ENCODE data around the gene GIMAP4. TPM values are rescaled to one million over a fixed set of nuclear protein-coding genes. Genes with fewer than 3 reads are reported as not detected.

GIMAP4 gene
- total RNA-seq, 1 donor from 2014 or later, result 25.6 TPM

- H3K9ac ChIP-seq (ENCODE audit: low read depth in 1 of 3, low read length in 3 of 3), result no peak overlapping the region
- no peak overlapping the region for H3K27ac ChIP-seq (ENCODE audit: low read depth, low read length)
- H3K36me3 ChIP-seq (ENCODE audit: control insufficient read depth in 3 of 3, insufficient read depth in 3 of 3, low read length in 3 of 3), result no peaks in the 10 kb centered on the region
- H3K4me1 ChIP-seq (ENCODE audit: control insufficient read depth in 3 of 3, insufficient read depth in 3 of 3, low read length in 3 of 3), result no peaks in the 10 kb centered on the region
- H3K9me3 ChIP-seq (ENCODE audit: control insufficient read depth in 3 of 3, low read length in 3 of 3), result peaks cover 0 to 6% (median 2%) of the 10 kb centered on the region in 3 donors
- H3K4me3 ChIP-seq (ENCODE audit: low read length in 3 of 3), result no peak overlapping the region
- H3K27me3 ChIP-seq (ENCODE audit: control insufficient read depth in 3 of 3, insufficient read depth in 3 of 3, low read length in 3 of 3), result no peaks in the 10 kb centered on the region
These were observed 4.3 kb upstream of the GIMAP4 start for GRCh38 chr7:150562919-150563318.

- H3K36me3 ChIP-seq (ENCODE audit: control insufficient read depth in 3 of 3, insufficient read depth in 3 of 3, low read length in 3 of 3), result no peaks in the 10 kb centered on the region
- no peaks in the 10 kb centered on the region for H3K4me1 ChIP-seq (ENCODE audit: control insufficient read depth in 3 of 3, insufficient read depth in 3 of 3, low read length in 3 of 3)
- no peak overlapping the region for H3K4me3 ChIP-seq (ENCODE audit: low read length in 3 of 3)
- no peak overlapping the region for H3K27ac ChIP-seq (ENCODE audit: low read depth, low read length)
- peaks cover 0 to 6% (median 2%) of the 10 kb centered on the region in 3 donors for H3K9me3 ChIP-seq (ENCODE audit: control insufficient read depth in 3 of 3, low read length in 3 of 3)
- H3K9ac ChIP-seq (ENCODE audit: low read depth in 1 of 3, low read length in 3 of 3), result no peak overlapping the region
- no peaks in the 10 kb centered on the region for H3K27me3 ChIP-seq (ENCODE audit: control insufficient read depth in 3 of 3, insufficient read depth in 3 of 3, low read length in 3 of 3)
These were observed 3.2 kb upstream of the GIMAP4 start for GRCh38 chr7:150564006-150564405.

- Histone ChIP-seq H3K27ac (ENCODE audit: low read depth, low read length) (no peak overlapping the region), H3K27me3 (ENCODE audit: control insufficient read depth in 3 of 3, insufficient read depth in 3 of 3, low read length in 3 of 3) (no peaks in the 10 kb centered on the region)
These were observed 2.6 kb upstream of the GIMAP4 start for GRCh38 chr7:150564566-150564965.

GRCh38 chr7:150565239-150565638, 2.0 kb upstream of the GIMAP4 start:
- H3K9me3 ChIP-seq (ENCODE audit: control insufficient read depth in 3 of 3, low read length in 3 of 3), result peaks cover 0 to 6% (median 2%) of the 10 kb centered on the region in 3 donors
- H3K4me1 ChIP-seq (ENCODE audit: control insufficient read depth in 3 of 3, insufficient read depth in 3 of 3, low read length in 3 of 3), result peaks cover 0 to 3% (median under 1%) of the 10 kb centered on the region in 3 donors
- no peak overlapping the region for H3K27ac ChIP-seq (ENCODE audit: low read depth, low read length)
- no peak overlapping the region for H3K4me3 ChIP-seq (ENCODE audit: low read length in 3 of 3)
- no peaks in the 10 kb centered on the region for H3K36me3 ChIP-seq (ENCODE audit: control insufficient read depth in 3 of 3, insufficient read depth in 3 of 3, low read length in 3 of 3)
- no peak overlapping the region for H3K9ac ChIP-seq (ENCODE audit: low read depth in 1 of 3, low read length in 3 of 3)
- H3K27me3 ChIP-seq (ENCODE audit: control insufficient read depth in 3 of 3, insufficient read depth in 3 of 3, low read length in 3 of 3), result no peaks in the 10 kb centered on the region

More at GRCh38 chr7:150564566-150564965, 2.6 kb upstream of the GIMAP4 start:
- Histone ChIP-seq H3K4me3 (ENCODE audit: low read length in 3 of 3) (no peak overlapping the region), H3K9ac (ENCODE audit: low read depth in 1 of 3, low read length in 3 of 3) (no peak overlapping the region), H3K36me3 (ENCODE audit: control insufficient read depth in 3 of 3, insufficient read depth in 3 of 3, low read length in 3 of 3) (no peaks in the 10 kb centered on the region), H3K4me1 (ENCODE audit: control insufficient read depth in 3 of 3, insufficient read depth in 3 of 3, low read length in 3 of 3) (no peaks in the 10 kb centered on the region), H3K9me3 (ENCODE audit: control insufficient read depth in 3 of 3, low read length in 3 of 3) (peaks cover 0 to 6% (median 2%) of the 10 kb centered on the region in 3 donors)

GRCh38 chr7:150566123-150566522, 1.1 kb upstream of the GIMAP4 start:
- Histone ChIP-seq H3K9me3 (ENCODE audit: control insufficient read depth in 3 of 3, low read length in 3 of 3) (peaks cover 0 to 4% (median 0%) of the 10 kb centered on the region in 3 donors), H3K36me3 (ENCODE audit: control insufficient read depth in 3 of 3, insufficient read depth in 3 of 3, low read length in 3 of 3) (peaks cover 0 to 2% (median 0%) of the 10 kb centered on the region in 3 donors), H3K27me3 (ENCODE audit: control insufficient read depth in 3 of 3, insufficient read depth in 3 of 3, low read length in 3 of 3) (no peaks in the 10 kb centered on the region), H3K27ac (ENCODE audit: low read depth, low read length) (no peak overlapping the region), H3K9ac (ENCODE audit: low read depth in 1 of 3, low read length in 3 of 3) (no peak overlapping the region), H3K4me1 (ENCODE audit: control insufficient read depth in 3 of 3, insufficient read depth in 3 of 3, low read length in 3 of 3) (peaks cover 0 to 7% (median 4%) of the 10 kb centered on the region in 3 donors), H3K4me3 (ENCODE audit: low read length in 3 of 3) (no peak overlapping the region)

- H3K36me3 ChIP-seq (ENCODE audit: control insufficient read depth in 3 of 3, insufficient read depth in 3 of 3, low read length in 3 of 3), result peaks cover 0 to 2% (median 0%) of the 10 kb centered on the region in 3 donors
- H3K27ac ChIP-seq (ENCODE audit: low read depth, low read length), result no peak overlapping the region
- no peaks in the 10 kb centered on the region for H3K27me3 ChIP-seq (ENCODE audit: control insufficient read depth in 3 of 3, insufficient read depth in 3 of 3, low read length in 3 of 3)
- H3K4me3 ChIP-seq (ENCODE audit: low read length in 3 of 3), result peak overlapping the region in 1 of 3 donors; percentile 73
- no peak overlapping the region for H3K9ac ChIP-seq (ENCODE audit: low read depth in 1 of 3, low read length in 3 of 3)
- H3K9me3 ChIP-seq (ENCODE audit: control insufficient read depth in 3 of 3, low read length in 3 of 3), result peaks cover 0 to 4% (median 0%) of the 10 kb centered on the region in 3 donors
- H3K4me1 ChIP-seq (ENCODE audit: control insufficient read depth in 3 of 3, insufficient read depth in 3 of 3, low read length in 3 of 3), result peaks cover 0 to 7% (median 4%) of the 10 kb centered on the region in 3 donors
These were observed 618 bp upstream of the GIMAP4 start for GRCh38 chr7:150566572-150566971.

GRCh38 chr7:150567871-150568301, 696 bp downstream of the GIMAP4 start:
- peaks cover 0 to 6% (median 5%) of the 10 kb centered on the region in 3 donors for H3K36me3 ChIP-seq (ENCODE audit: control insufficient read depth in 3 of 3, insufficient read depth in 3 of 3, low read length in 3 of 3)
- H3K27ac ChIP-seq (ENCODE audit: low read depth, low read length), result peak overlapping the region; percentile 83
- H3K9ac ChIP-seq (ENCODE audit: low read depth in 1 of 3, low read length in 3 of 3), result peak overlapping the region; percentile 48 to 77 (median 63)
- H3K27me3 ChIP-seq (ENCODE audit: control insufficient read depth in 3 of 3, insufficient read depth in 3 of 3, low read length in 3 of 3), result no peaks in the 10 kb centered on the region
- peak overlapping the region; percentile 57 to 73 (median 60) for H3K4me3 ChIP-seq (ENCODE audit: low read length in 3 of 3)
- peaks cover 0 to 7% (median 4%) of the 10 kb centered on the region in 3 donors for H3K4me1 ChIP-seq (ENCODE audit: control insufficient read depth in 3 of 3, insufficient read depth in 3 of 3, low read length in 3 of 3)
- H3K9me3 ChIP-seq (ENCODE audit: control insufficient read depth in 3 of 3, low read length in 3 of 3), result peaks cover 0 to 4% (median 0%) of the 10 kb centered on the region in 3 donors

- H3K27ac ChIP-seq (ENCODE audit: low read depth, low read length), result peak overlapping the region; percentile 83
- peak overlapping the region in 1 of 3 donors; percentile 48 for H3K9ac ChIP-seq (ENCODE audit: low read depth in 1 of 3, low read length in 3 of 3)
- H3K4me3 ChIP-seq (ENCODE audit: low read length in 3 of 3), result peak overlapping the region; percentile 31 to 73 (median 60)
- peaks cover 0 to 6% (median 5%) of the 10 kb centered on the region in 3 donors for H3K36me3 ChIP-seq (ENCODE audit: control insufficient read depth in 3 of 3, insufficient read depth in 3 of 3, low read length in 3 of 3)
- peaks cover 0 to 4% (median 0%) of the 10 kb centered on the region in 3 donors for H3K9me3 ChIP-seq (ENCODE audit: control insufficient read depth in 3 of 3, low read length in 3 of 3)
- H3K4me1 ChIP-seq (ENCODE audit: control insufficient read depth in 3 of 3, insufficient read depth in 3 of 3, low read length in 3 of 3), result peaks cover 0 to 7% (median 4%) of the 10 kb centered on the region in 3 donors
- H3K27me3 ChIP-seq (ENCODE audit: control insufficient read depth in 3 of 3, insufficient read depth in 3 of 3, low read length in 3 of 3), result no peaks in the 10 kb centered on the region
These were observed 1.5 kb downstream of the GIMAP4 start for GRCh38 chr7:150568714-150569113.

GRCh38 chr7:150569245-150569955, 2.2 kb downstream of the GIMAP4 start:
- Histone ChIP-seq H3K4me1 (ENCODE audit: control insufficient read depth in 3 of 3, insufficient read depth in 3 of 3, low read length in 3 of 3) (peaks cover 0 to 7% (median 4%) of the 10 kb centered on the region in 3 donors), H3K4me3 (ENCODE audit: low read length in 3 of 3) (peak overlapping the region; percentile 37 to 73 (median 40)), H3K9ac (ENCODE audit: low read depth in 1 of 3, low read length in 3 of 3) (peak overlapping the region in 1 of 3 donors; percentile 48), H3K27me3 (ENCODE audit: control insufficient read depth in 3 of 3, insufficient read depth in 3 of 3, low read length in 3 of 3) (no peaks in the 10 kb centered on the region), H3K36me3 (ENCODE audit: control insufficient read depth in 3 of 3, insufficient read depth in 3 of 3, low read length in 3 of 3) (peaks cover 0 to 6% (median 5%) of the 10 kb centered on the region in 3 donors), H3K27ac (ENCODE audit: low read depth, low read length) (peak overlapping the region; percentile 83), H3K9me3 (ENCODE audit: control insufficient read depth in 3 of 3, low read length in 3 of 3) (peaks cover 0 to 4% (median 0%) of the 10 kb centered on the region in 3 donors)

Measured in skeletal muscle tissue (tissue), 4 donors.